GM10248 (cell line): ENCODE measurements around the gene SIGLEC10.
"Not testable (repeated sequence)": the region's sequence is repeated elsewhere in the genome, so short reads cannot be mapped to it uniquely, and the experiment has no call there.

Source experiments
- CTCF ChIA-PET: fragments of 300-600 bp; sonication (Branson Sonifier 250); formaldehyde crosslinking; extraction: SDS; loops from one replicate; lab custom pipeline; 2021; ENCODE audit warnings: antibody characterized with exemption; lab: Yijun Ruan, JAX
- POLR2A ChIA-PET: fragments of 350-650 bp; sonication (Branson Sonifier 250); formaldehyde crosslinking; extraction: SDS; loops from one replicate; lab custom pipeline; 2020; ENCODE audit warnings: antibody characterized with exemption; lab: Yijun Ruan, JAX
- DNase-seq: peaks from one replicate; pipeline ENCODE4 v3.0.0; 2012; ENCODE audit errors: extremely low spot score
- CTCF ChIP-seq: IDR thresholded peaks from 2 replicates; pipeline ENCODE4 v1.5.1; 2012; ENCODE audit warnings: mild to moderate bottlenecking, low read depth; ENCODE audit errors: extremely low read depth, missing control alignments, control extremely low read depth

SIGLEC10 gene

GRCh38 chr19:51398096-51398704 lies 19.2 kb downstream of the SIGLEC10 start:
- ChIA-PET CTCF (interaction anchor here (0.7 to 11.8 kb wide), 12 partner anchors 9 to 174 kb away, joined by 3 to 168 read pairs (median 4); partner anchors contain the start of genes LIM2, SIGLEC10 and VSIG10L), POLR2A (no interaction called here)
- DNase-seq: no peak
- peak; percentile 47 for TF ChIP-seq CTCF

- DNase-seq, POLR2A ChIA-PET: not testable (repeated sequence)
- CTCF ChIA-PET: interaction anchor here (0.7 to 11.8 kb wide), 9 partner anchors 9 to 259 kb away, joined by 3 to 168 read pairs (median 7); partner anchors contain the start of genes LIM2 and SIGLEC10
Measured at GRCh38 chr19:51397453-51397852, 20.0 kb downstream of the SIGLEC10 start.

GRCh38 chr19:51396175-51396574 lies 21.3 kb downstream of the SIGLEC10 start:
- ChIA-PET CTCF (interaction anchor here (0.9 to 11.8 kb wide), 10 partner anchors 11 to 170 kb away, joined by 3 to 168 read pairs (median 5); partner anchors contain the start of gene SIGLEC10), POLR2A (no interaction called here)
- no peak for TF ChIP-seq CTCF
- DNase-seq: no peak

- CTCF ChIA-PET: interaction anchor here (0.9 to 11.8 kb wide), 12 partner anchors 8 to 263 kb away, joined by 3 to 168 read pairs (median 3); partner anchors contain the start of gene SIGLEC10
- TF ChIP-seq CTCF: peak; percentile 4
- POLR2A ChIA-PET: interaction anchor here (0.5 to 1.3 kb wide), 3 partner anchors 12 to 55 kb away, joined by 3 to 5 read pairs (median 3); no protein-coding TSS in a partner anchor
- peak; percentile 94 for DNase-seq
Measured at GRCh38 chr19:51394050-51394836, 23.2 kb downstream of the SIGLEC10 start.

DNA sequence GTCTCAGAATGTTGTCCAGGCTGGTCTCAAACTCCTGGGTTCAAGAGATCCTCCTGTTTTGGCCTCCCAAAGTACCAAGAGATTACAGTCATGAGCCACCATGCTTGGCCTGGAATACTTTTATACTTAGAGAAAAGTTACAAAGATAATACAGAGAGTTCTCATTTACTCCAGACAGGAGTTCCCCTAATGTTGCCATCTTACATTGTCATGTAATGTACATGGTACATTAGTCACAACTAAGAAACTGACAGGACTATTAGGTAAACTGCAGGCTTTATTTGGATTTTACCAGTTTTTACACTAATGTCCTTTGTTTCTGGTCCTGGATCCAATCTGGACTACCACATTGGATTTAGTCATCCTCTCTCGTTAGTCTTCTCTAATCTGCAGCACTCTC lies 24.7 kb downstream of the SIGLEC10 start:
- TF ChIP-seq CTCF: no peak
- DNase-seq: no peak
- POLR2A ChIA-PET: no interaction called here
- CTCF ChIA-PET: interaction anchor here (1.4 kb wide), 1 partner anchor 123 kb away, joined by 3 read pairs; no protein-coding TSS in a partner anchor

DNA sequence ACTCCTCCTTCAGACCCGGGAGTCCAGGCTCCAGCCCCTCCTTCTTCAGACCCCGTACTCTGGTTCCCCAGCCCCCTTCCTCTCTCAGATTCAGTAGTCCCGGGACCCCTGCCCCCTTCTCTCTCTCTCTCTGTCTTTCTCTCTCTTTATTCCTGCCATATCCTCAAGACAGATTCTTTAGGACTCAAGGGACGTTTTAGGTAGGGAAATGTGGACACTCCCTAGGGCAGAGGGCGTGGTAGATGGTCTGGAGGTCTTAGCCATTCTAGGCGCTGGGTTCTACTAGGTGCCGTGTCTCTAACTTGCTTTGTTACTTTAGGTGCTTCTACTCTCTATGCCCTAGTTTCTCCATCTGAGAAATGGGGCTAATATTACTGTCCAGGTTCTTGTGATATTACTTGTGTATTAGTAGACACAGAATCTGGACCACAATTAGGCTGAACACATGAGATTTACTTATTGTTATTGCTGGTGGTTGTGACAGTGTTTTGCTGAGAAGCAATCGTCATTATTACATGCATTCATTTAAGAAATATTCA lies 26.3 kb downstream of the SIGLEC10 start:
- CTCF ChIA-PET: interaction anchor here (1.1 to 1.3 kb wide), 2 partner anchors 8 to 9 kb away, joined by 3 to 5 read pairs; no protein-coding TSS in a partner anchor
- no peak for DNase-seq
- TF ChIP-seq CTCF: no peak
- POLR2A ChIA-PET: interaction anchor here (0.6 kb wide), 1 partner anchor 590 kb away, joined by 9 read pairs; no protein-coding TSS in a partner anchor
